Measurements from ENCODE around the gene CATSPERB. TPM values are rescaled to one million over a fixed set of nuclear protein-coding genes. Genes with fewer than 3 reads are reported as not detected.
A peak's percentile ranks its signal among the peaks of the same experiment; 100 is the strongest.

The CATSPERB gene, protein sequence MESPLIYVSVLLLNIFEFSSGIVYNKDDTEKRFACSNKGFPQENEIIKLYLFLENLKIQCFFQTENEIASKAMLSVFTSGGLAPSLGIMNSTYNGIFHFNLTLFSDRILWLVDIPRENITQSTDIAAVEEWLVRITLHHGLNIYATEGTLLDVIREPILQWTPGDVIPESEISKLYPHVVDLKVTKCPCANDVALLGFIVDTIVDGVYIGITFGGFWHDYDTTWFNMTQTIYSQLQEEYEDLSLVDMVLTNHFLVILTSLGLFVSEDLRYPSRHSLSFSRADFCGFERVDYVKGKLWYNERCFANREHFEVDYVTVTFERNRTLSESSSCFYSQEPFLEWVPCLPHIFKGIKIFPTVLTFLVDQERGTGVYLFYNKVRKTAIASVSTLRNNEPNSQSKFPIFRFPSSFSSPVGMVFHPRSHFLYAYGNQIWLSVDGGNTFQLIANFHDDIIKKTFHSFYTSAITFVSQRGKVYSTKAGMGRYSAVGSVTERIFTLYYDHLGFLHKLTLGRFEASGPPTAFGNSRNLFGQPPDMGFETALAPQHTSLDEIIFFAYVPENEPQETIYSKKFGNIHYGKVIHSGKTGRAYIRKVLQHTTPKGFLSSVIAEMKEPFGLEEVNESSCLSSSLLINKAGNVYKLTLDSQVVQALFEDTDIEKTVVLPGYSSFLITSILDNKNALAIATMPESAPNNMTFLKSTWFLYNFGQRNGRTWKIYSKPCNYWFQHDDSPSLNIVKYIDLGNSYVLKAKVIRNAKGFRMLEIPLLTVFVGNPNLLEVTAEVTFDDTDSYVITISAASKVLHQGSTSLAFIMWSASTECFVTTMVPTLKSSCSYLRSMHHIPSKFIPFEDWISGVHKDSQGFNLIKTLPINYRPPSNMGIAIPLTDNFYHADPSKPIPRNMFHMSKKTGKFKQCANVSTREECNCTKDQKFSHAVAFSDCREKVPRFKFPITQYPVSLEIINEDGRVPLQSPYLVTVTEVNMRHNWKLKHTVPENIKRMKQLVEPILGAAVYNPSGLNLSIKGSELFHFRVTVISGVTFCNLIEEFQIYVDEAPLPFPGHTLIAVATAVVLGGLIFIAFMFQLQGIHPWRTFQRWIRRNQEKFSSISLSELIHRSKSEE
- total RNA-seq (2014; rRNA removed; shearing (Covaris generic)), result 0.06 and 0.20 TPM in 2 replicates
- polyA plus RNA-seq (2014; cell fraction: nucleus; rRNA removed), result 0.95 and 1.9 TPM in 2 replicates

DNA sequence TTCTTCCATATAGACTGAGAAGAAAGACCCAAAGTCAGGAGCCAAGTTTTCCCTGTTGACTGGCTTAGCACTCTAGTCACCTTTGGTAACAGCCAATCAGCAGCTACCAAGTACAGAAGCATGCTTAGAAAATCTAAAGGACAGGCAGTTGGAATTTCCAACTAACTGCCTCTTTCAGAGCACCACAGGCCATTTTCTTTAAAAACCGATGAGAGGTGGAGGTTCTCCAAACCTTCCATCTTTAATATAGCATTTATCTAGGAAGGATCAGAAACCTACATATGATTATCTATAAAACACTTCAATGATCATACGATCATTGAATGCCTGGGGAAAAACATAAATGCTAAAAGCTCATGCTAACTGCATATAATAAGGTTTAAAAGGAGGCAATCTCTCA lies at the start of gene CATSPERB:
Gene CATSPERB, minus strand, starts transcription at position 101 of the 400 bp plus-strand sequence. CDS start 2,607 bp downstream, outside the sequence.
- no peak for DNase-seq (ENCODE audit: extremely low read depth, low read depth)

DNA sequence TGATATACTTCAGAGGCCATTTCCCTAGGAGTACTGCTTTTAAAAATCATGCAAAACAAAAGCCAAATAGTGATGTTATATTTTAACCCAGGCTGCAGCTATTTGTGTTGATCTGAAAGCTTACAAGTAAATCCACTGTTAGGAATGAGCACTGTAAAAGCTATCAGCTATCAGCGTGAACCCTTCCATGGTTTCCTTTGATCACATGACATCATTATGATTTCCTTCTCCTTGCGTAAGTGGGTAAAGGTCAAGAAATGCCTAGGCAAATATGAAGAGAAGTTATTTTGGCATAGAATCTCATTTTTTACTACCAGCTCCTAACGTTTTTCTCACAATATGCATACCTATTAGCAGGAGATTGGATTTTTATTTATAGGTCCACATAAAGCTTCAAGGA lies 48.6 kb upstream of the CATSPERB start:
- no peak for DNase-seq (ENCODE audit: extremely low read depth, low read depth)

DNA sequence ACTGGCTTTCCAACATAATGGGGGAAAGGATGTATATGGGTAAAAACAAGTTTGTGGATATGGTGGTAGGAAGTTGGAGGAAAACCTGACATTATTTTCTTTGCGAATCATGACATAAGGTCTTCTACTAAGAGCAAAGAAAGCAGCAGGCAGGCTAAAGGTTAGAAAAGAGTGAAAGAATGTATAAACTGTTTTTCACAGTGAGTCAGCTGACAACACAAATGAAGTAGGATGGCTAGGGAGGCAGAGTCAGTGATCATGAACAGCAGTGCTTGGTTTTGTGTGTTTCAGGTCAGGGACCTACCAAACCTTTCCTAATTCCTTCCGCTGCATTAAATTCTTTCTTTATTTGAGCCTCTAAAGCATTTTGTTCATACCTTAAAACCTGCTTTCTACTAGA lies 46.3 kb upstream of the CATSPERB start:
- DNase-seq (ENCODE audit: extremely low read depth, low read depth), result no peak

DNA sequence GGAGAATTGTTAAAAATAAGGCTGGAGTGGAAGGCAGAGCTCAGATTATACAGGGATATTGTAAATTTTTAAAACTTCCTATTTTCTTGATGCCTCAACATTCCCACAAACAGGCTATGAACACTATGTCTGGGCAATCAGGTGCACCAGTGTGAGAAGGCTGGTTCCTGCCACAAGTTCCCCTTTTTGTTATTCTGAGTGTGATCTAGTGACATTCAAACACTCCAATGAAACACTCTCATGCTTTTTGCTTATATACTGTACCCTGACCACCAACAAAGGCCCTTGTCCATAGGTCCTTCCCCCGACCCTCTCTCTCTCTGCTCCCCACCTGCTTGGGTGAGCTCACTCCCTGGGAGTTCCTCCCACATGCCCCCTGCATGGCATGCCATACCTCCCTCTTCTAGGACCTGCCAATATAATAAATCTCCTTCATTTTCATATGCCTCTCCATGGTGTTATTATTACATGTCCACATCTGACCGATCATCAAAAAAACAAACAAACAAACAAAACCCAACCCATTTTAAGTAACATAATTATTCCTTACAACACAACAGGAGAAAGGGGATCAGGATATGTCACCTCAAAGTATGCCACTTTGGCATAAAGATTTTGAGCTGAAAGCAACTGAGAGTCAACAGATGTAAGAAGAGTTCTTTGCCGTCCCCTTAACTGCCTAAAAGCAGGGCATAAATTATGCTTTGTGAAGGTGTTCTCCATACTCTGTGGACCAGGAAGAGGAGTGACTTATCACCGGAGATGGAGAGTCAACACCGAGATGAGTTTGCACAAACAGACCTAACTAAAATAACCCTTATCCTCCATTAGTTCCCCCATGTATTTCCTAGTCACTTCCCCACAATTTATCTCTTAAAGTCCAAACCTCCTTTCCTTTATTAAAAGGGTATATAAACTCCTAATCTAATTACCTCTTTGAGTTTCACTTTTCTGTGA lies 42.5 kb upstream of the CATSPERB start:
- DNase-seq (ENCODE audit: extremely low read depth, low read depth), result no peak

DNA sequence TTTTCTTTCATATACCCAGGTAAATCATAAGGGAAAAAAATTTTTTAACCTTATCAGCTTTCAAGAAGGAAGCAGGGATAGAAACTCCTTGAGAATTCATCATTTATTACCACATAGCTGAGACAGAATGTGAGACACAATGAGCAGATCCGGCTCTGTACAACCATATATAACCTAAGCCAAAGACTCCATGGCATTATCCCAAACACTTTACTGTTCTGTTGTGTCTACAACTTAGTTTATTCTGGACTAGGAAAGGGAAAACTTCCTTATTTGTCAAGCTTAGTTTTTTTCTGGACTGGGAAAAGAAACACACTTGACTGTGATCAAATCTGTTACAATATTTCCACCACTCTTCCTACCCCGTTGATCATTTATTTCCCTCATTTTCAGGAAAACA lies 38.3 kb upstream of the CATSPERB start:
- DNase-seq (ENCODE audit: extremely low read depth, low read depth), result no peak

DNA sequence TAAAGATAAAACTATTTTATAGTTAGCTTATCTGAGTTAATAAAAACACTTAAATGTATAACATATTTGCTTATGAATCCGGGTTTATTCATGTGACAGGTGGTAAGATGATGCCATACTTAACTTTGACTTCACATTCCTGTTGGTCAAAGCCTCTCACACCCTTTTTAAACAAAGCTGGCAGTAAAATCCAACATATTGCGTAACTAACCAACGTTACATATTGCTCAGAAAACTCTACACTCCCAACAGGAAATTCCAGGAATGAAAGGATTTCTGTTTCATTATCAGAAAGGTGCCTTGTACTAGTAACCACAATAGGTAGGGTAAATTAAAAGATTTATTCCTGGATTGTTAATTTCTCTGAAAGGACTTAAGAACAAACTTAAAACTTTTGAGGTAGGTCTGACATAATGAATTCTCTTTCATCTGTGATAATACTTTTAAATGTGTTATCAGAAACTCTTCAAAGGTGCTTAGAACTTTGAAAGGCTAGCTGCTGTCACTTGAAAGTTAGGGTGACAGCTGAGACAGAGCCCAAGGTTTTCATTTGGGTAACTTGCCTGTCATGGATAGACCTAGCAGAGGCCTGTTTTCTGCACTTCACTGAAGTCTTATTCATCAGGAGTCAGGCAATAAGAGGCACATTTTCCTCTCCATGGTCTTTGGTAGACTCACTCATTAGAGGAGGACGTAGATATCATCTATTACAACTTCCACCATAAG lies 23.8 kb upstream of the CATSPERB start:
- DNase-seq (ENCODE audit: extremely low read depth, low read depth), result peak; percentile 12

DNA sequence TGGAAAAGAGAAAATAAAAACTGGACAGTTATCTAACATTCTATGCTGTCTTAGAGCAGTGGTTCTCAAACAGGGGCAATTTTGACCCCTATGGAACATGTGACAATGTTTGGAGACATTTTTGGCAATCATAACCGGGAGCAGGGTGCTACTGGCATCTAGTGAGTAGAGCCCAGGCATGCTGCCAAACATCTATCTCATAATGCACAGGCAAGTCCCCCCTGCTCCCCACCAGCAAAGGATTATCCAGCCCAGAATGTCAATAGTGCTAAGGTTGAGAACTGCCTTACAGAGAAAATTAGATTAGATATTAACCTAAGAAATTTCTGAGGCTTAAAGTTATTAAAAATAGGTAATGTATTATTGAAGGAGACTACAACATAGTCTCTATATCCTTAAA lies 22.9 kb upstream of the CATSPERB start:
- DNase-seq (ENCODE audit: extremely low read depth, low read depth), result no peak

DNA sequence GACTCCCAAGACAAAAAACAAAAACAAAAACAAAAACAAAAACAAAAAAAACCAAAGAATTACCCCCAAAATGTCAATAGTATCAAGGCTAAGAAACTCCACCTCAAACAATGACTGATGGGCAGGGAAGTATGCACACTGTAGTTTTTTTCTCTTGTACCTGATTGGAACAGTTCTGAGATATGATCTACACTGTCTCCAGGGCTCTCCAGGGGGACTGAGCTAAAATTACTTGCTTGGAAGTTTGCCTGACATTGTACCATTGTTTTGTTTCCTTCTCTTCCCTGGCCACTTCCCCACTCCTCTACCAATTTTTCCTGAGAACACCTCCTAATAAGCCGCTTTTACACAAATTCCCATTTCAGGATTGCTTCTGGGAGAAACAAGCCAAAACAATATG lies 22.3 kb upstream of the CATSPERB start:
- DNase-seq (ENCODE audit: extremely low read depth, low read depth), result no peak

DNA sequence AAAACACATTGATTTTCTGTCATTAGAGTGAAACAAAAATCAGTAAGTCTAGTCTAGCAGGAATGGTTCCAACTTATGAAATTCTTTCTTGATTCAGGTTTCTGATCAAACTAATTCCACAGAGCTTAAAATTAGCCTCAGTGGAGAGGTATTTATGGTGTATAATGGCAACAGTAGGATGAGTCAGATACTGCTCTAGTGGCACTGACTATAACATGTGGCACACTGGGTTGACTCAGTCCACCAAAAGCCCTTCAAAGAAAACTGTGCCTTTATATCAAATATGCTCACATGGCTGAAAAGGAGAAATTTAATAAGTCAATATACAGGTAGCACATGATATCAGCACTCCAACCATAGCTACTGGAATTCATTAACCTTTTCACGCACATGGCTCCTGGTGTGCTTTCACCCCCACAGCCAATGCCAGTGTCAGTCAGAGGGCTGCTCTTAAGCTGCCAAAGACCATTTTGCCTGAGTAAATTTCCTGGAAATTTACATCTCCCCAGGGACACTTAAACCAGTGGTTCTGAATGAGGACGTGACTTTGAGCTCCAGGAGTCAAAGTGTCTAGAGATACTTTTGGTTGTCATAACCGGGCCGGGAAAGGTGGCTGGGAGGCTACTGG lies 21.7 kb upstream of the CATSPERB start:
- DNase-seq (ENCODE audit: extremely low read depth, low read depth), result no peak

DNA sequence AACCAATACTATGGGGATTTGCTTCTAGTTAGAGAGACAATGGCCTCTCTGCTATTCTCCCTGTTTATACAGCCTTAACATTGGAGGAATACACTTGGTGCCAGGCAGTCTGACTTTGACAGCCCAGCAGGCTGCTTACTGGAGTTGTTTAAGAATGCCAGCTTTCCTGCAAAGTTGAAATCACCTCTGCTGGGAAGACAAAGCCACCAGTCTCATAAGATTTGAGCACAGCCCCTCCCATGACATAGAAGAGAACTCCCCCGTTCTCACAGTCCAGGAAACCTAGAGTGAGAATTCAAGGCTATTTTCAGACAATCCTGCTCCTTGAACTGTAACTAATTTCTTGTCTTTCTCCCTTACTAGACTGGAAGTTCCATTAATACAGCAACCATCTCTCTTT lies 21.1 kb upstream of the CATSPERB start:
- DNase-seq (ENCODE audit: extremely low read depth, low read depth), result no peak

DNA sequence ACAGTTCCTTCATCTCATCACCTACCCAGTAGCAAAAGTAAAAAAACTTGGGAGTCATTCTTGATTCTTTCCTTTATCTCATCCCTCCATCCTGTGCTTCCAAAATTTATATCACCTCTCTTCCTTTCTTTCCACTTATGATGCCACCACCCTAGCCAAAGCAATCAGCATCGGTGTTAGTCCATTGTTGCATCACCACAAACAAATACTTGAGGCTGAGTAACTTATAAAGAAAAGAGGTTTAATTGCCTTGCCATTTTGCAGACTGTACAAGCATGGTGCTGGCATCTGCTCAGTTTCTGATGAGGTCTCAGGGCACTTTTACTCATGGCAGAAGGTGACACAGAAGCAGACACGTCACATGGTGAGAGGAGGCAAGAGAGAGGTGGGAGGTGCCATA lies 19.8 kb upstream of the CATSPERB start:
- DNase-seq (ENCODE audit: extremely low read depth, low read depth), result no peak

DNA sequence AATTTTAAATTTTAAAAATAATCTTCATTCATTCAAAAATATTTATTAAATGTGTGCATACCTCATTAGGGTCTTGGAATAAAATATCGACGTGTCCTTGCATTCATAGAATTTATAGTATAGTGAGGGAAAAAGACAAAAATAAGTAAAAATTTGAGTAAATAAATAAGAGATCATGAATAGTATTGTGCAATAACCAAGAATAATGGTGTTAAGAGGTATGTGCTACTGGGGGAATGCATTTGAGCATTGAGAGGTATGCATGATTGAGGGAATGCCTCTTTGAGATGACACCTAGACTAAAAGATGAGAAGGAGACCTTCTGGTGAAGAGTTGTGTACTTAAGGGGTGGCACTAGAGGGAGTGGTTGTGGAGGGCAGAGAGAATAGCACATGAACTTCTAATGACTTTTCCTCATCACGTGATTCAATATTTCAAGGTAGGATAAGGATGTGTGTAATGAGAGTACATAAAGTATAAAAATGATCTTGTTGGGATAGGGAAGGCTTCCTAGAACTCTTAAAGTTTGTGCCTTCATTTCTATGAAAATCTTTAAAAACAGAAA lies 18.8 kb upstream of the CATSPERB start:
- no peak for DNase-seq (ENCODE audit: extremely low read depth, low read depth)

DNA sequence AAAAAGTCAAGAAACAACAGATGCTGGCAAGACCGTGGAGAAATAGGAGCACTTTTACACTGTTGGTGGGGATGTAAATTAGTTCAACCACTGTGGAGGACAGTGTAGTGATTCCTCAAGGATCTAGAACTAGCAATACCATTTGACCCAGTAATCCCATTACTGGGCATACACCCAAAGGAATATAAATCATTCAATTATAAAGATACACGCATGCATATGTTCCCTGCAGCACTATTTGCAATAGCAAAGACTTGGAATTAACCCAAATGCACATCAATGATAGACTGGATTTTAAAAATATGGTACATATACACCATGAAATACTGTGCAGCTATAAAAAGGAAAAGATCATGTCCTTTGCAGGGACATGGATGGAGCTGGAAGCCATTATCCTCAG lies 18.0 kb upstream of the CATSPERB start:
- DNase-seq (ENCODE audit: extremely low read depth, low read depth), result no peak

DNA sequence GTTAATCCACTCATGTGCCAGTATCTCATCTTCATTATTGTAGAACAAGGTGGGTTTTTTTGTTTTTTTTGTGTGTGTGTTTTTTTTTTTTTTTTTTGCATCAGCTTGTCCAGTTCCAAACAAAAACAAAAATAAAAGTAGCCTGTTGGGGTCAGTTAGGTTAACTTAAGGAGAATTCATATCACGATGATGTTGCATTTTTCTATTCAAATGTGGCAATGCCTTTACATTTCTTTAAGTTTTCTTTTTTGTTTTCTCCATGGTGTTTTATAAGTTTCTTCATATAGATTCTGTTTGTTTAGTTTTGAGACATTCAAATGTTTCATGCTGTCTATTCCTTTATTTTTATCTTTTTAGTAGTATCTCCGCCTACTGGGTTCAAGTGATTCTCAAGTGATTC lies 16.2 kb upstream of the CATSPERB start:
- DNase-seq (ENCODE audit: extremely low read depth, low read depth), result no peak

DNA sequence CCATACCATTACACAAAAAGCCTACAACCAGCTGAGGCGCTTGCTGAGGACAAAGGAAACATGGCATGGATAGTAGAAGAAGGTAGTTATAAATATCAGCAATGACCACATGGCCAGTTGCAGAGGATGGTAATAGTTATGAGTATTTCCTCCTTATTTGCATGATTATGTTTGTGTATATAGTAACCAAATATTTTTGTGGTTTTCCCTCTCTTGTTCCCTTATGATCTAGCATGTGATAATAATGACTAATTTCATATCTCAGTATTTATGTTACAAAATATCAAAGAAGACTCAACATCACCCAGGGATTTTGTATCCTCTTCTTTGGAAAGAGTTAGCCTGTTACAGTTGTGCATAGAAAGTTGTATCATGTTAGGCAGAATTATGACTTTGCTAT lies 13.5 kb upstream of the CATSPERB start:
- no peak for DNase-seq (ENCODE audit: extremely low read depth, low read depth)

DNA sequence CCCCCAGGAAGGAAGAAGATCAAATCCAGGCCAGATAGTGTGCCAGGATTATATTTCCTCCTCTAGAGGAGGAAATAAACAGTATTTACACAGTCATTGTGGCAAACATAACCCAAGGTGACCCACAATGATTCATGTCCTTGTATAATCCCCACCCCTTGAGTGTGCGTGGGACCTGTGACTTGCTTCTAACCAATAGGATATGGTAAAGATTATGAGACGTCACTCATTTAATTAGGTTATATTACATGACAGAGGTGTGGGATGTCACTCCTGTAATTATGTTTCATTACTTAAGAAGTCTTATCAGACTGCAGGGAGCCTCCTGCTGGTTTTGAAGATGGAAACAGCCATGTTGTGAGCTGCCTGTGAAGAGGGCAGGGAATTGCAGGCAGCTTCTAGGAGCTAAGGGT lies 12.2 kb upstream of the CATSPERB start:
- no peak for DNase-seq (ENCODE audit: extremely low read depth, low read depth)

DNA sequence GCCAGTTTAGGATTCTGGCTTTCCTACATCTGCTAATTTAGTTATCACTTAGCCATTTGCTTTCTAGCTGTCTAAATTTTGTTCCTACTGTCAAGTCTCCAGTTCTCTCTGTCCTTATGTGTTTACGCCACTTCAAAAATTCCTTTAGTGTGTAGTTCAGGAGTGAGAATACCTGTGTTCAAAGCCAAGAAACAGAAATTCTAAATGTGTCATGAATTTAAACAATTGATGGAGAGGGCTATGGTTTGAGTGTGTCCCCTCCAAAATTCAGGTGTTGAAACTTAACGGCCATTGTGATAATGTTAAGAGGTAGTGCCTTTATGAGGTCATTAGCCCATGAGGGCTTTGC lies 11.4 kb upstream of the CATSPERB start:
- DNase-seq (ENCODE audit: extremely low read depth, low read depth), result no peak

DNA sequence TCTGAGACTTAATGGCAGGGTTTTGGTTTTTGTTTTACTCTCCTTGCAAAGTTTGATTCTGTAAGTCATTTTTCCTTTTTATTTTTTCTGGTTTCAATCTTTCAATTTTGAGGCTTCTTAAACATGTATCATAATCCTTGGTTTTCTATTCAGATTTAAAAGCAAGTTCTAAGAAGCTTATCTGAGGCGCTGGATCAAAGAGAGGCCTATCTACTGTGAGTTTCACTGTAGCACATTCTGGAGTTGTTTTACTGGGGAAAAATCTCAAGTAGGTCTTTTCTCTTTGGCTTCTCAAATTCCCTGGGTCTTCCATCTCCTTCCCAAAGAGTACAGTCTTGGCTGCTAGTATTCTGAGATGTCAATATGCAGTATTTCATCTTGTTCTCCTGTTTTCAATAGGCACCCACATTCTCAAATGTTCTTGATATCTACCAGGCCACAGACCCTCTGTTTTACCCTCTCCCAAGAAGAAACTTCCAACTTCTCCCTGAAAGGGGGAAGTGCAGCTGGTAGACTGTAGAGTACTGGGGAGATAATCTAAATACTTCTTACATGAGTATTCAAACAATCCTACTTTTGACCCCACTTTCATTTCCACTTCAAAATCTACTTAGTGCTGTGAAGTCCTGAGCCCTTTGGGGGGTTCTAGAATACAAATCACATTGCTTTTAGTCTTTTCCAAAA lies 10.9 kb upstream of the CATSPERB start:
- DNase-seq (ENCODE audit: extremely low read depth, low read depth), result no peak

Measured in NCI-H460 (cell line).